ENCODE measurements around the gene ARL4A. TPM values are rescaled to one million over a fixed set of nuclear protein-coding genes. Genes with fewer than 3 reads are reported as not detected.

The ARL4A gene
- total and polyA plus RNA-seq, 2 donors (not counting 3 experiments of a cell fraction or from before 2014, with no cell fraction given), result 34.1 to 43.2 TPM

- FAIRE-seq (no peak), DNase-seq (ENCODE audit: low read depth, low spot score) (peak; percentile 21)
- intact Hi-C loops (cut with micrococcal nuclease), result no loop called here
- no TSS peak for BruUV-seq (replicated peaks)
- H3K9ac ChIP-seq (replicated peaks; ENCODE audit: extremely low read depth, insufficient read depth, low read length), result no peak overlapping the region
- no peaks in the 10 kb centered on the region for H4K20me1 ChIP-seq (replicated peaks; ENCODE audit: control insufficient read depth, extremely low read depth, insufficient read depth, low read length)
- H3K79me2 ChIP-seq (ENCODE audit: control insufficient read depth, insufficient read depth, low read length), result no peaks in the 10 kb centered on the region
- H3K36me3 ChIP-seq (ENCODE audit: control insufficient read depth in 2 of 2, extremely low read depth in 1 of 2, insufficient read depth in 2 of 2, low read length in 2 of 2), result no peaks in the 10 kb centered on the region
- no peak overlapping the region for H3K27ac ChIP-seq (ENCODE audit: insufficient read depth, low read depth, low read length)
- H3K9me3 ChIP-seq (replicated peaks; ENCODE audit: control insufficient read depth, insufficient read depth, low read length), result no peaks in the 10 kb centered on the region
- ChIA-PET CTCF (interaction anchor here (0.8 to 1.8 kb wide), 4 partner anchors 13 to 129 kb away, joined by 3 to 5 read pairs (median 3); no protein-coding TSS in a partner anchor), POLR2A (interaction anchor here (1.2 kb wide), 1 partner anchor 34 kb away, joined by 6 read pairs; the partner anchor contains the start of gene ARL4A)
- no peak for TF ChIP-seq POLR2A (IDR thresholded peaks at IDR 0.05; ENCODE audit: low read depth, low read length)
- TF ChIP-seq, protein P1, sequence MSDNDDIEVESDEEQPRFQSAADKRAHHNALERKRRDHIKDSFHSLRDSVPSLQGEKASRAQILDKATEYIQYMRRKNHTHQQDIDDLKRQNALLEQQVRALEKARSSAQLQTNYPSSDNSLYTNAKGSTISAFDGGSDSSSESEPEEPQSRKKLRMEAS (IDR thresholded peaks at IDR 0.05; ENCODE audit: insufficient read depth, insufficient read length), result no peak
- TF ChIP-seq GATA2 (IDR thresholded peaks at IDR 0.05; ENCODE audit: insufficient read depth, insufficient read length, low read depth, low read length), result no peak
- no peak for TF ChIP-seq FOS (IDR thresholded peaks at IDR 0.05; ENCODE audit: borderline replicate concordance, insufficient read depth, low read length)
- H3K4me1 ChIP-seq (ENCODE audit: control insufficient read depth, extremely low read depth, insufficient read depth, low read length), result no peaks in the 10 kb centered on the region
- dilution Hi-C loops (cut with MboI; ENCODE audit: extremely low pct_ligation_motif_present, low sequenced_read_pairs), result no loop called here
- H3K9me1 ChIP-seq (replicated peaks; ENCODE audit: control insufficient read depth, extremely low read depth, insufficient read depth, low read length), result no peaks in the 10 kb centered on the region
- H2AFZ ChIP-seq (ENCODE audit: low read depth, low read length), result no peak overlapping the region
- no peak overlapping the region for H3K4me2 ChIP-seq (ENCODE audit: insufficient read depth, low read length)
- no peaks in the 10 kb centered on the region for H3K27me3 ChIP-seq (ENCODE audit: control insufficient read depth in 2 of 2, insufficient read depth in 2 of 2, low read length in 2 of 2)
- H3K4me3 ChIP-seq (replicated peaks in 1 of 3; ENCODE audit: insufficient read depth in 1 of 3, low read depth in 1 of 3, low read length in 3 of 3), result no peak overlapping the region
These were observed 33.9 kb upstream of the ARL4A start for GRCh38 chr7:12653518-12653917.

DNA sequence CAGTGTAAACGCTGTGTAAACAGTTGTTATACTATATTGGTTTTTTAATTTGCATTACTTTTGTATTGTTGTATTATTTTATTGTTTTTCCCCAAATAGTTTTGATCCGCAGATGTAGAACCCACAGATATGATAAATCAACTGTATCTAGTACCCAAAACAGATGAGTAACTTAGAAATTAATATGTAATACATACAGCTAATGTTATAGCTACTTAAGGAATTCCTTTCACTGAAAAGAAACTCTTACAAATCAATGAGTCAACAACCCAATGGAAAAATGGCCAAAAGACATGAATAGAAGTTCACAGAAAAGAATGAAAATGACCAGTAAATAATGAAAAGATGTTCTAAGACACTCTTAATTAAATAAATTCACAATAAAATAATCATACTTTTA is 32.3 kb upstream of the ARL4A start:
- dilution Hi-C loops (cut with MboI; ENCODE audit: extremely low pct_ligation_motif_present, low sequenced_read_pairs) (no loop called here), intact Hi-C loops (cut with micrococcal nuclease) (no loop called here)
- BruUV-seq (replicated peaks), result no TSS peak
- Histone ChIP-seq H3K36me3 (ENCODE audit: control insufficient read depth in 2 of 2, extremely low read depth in 1 of 2, insufficient read depth in 2 of 2, low read length in 2 of 2) (no peaks in the 10 kb centered on the region), H3K79me2 (ENCODE audit: control insufficient read depth, insufficient read depth, low read length) (no peaks in the 10 kb centered on the region), H3K9me1 (replicated peaks; ENCODE audit: control insufficient read depth, extremely low read depth, insufficient read depth, low read length) (no peaks in the 10 kb centered on the region), H3K9me3 (replicated peaks; ENCODE audit: control insufficient read depth, insufficient read depth, low read length) (no peaks in the 10 kb centered on the region), H3K4me3 (replicated peaks in 1 of 3; ENCODE audit: insufficient read depth in 1 of 3, low read depth in 1 of 3, low read length in 3 of 3) (no peak overlapping the region), H3K4me2 (ENCODE audit: insufficient read depth, low read length) (no peak overlapping the region), H3K27ac (ENCODE audit: insufficient read depth, low read depth, low read length) (no peak overlapping the region), H4K20me1 (replicated peaks; ENCODE audit: control insufficient read depth, extremely low read depth, insufficient read depth, low read length) (no peaks in the 10 kb centered on the region), H3K27me3 (ENCODE audit: control insufficient read depth in 2 of 2, insufficient read depth in 2 of 2, low read length in 2 of 2) (no peaks in the 10 kb centered on the region), H3K9ac (replicated peaks; ENCODE audit: extremely low read depth, insufficient read depth, low read length) (no peak overlapping the region), H2AFZ (ENCODE audit: low read depth, low read length) (no peak overlapping the region), H3K4me1 (ENCODE audit: control insufficient read depth, extremely low read depth, insufficient read depth, low read length) (no peaks in the 10 kb centered on the region)
- ChIA-PET CTCF (no interaction called here), POLR2A (no interaction called here)
- no peak for TF ChIP-seq EZH2 (IDR thresholded peaks at IDR 0.05; ENCODE audit: borderline replicate concordance, low read depth, low read length, severe bottlenecking)
- TF ChIP-seq MYC (IDR thresholded peaks at IDR 0.05; ENCODE audit: low read depth, low read length), result no peak
- TF ChIP-seq POLR2AphosphoS5 (IDR thresholded peaks at IDR 0.05; ENCODE audit: insufficient read depth, low read depth, low read length), result no peak
- TF ChIP-seq, protein P1 (IDR thresholded peaks at IDR 0.05; ENCODE audit: insufficient read depth, insufficient read length), result no peak
- TF ChIP-seq, protein P2, sequence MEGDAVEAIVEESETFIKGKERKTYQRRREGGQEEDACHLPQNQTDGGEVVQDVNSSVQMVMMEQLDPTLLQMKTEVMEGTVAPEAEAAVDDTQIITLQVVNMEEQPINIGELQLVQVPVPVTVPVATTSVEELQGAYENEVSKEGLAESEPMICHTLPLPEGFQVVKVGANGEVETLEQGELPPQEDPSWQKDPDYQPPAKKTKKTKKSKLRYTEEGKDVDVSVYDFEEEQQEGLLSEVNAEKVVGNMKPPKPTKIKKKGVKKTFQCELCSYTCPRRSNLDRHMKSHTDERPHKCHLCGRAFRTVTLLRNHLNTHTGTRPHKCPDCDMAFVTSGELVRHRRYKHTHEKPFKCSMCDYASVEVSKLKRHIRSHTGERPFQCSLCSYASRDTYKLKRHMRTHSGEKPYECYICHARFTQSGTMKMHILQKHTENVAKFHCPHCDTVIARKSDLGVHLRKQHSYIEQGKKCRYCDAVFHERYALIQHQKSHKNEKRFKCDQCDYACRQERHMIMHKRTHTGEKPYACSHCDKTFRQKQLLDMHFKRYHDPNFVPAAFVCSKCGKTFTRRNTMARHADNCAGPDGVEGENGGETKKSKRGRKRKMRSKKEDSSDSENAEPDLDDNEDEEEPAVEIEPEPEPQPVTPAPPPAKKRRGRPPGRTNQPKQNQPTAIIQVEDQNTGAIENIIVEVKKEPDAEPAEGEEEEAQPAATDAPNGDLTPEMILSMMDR (IDR thresholded peaks at IDR 0.05; ENCODE audit: extremely low read depth in 1 of 2, insufficient read depth in 1 of 2, low read depth in 1 of 2, low read length in 2 of 2), result no peak
- TF ChIP-seq POLR2A (IDR thresholded peaks at IDR 0.05; ENCODE audit: low read depth, low read length), result no peak
- TF ChIP-seq GATA2 (IDR thresholded peaks at IDR 0.05; ENCODE audit: insufficient read depth, insufficient read length, low read depth, low read length), result no peak
- TF ChIP-seq JUN (IDR thresholded peaks at IDR 0.05; ENCODE audit: borderline replicate concordance, insufficient read depth, insufficient read length, low read depth), result no peak
- TF ChIP-seq FOS (IDR thresholded peaks at IDR 0.05; ENCODE audit: borderline replicate concordance, insufficient read depth, low read length), result no peak
- DNase-seq (ENCODE audit: low read depth, low spot score) (no peak), FAIRE-seq (no peak)
